GM12872 (cell line): Measurements from ENCODE around the gene ZNF462.

Source experiments
- TF ChIP-seq, protein P1 (sequence below): IDR thresholded peaks from 3 replicates; pipeline ENCODE4 v1.5.1; 2011; ENCODE audit warnings: low read depth, mild to moderate bottlenecking, low read length, moderate library complexity; ENCODE audit not compliant: insufficient read depth

Gene ZNF462

DNA sequence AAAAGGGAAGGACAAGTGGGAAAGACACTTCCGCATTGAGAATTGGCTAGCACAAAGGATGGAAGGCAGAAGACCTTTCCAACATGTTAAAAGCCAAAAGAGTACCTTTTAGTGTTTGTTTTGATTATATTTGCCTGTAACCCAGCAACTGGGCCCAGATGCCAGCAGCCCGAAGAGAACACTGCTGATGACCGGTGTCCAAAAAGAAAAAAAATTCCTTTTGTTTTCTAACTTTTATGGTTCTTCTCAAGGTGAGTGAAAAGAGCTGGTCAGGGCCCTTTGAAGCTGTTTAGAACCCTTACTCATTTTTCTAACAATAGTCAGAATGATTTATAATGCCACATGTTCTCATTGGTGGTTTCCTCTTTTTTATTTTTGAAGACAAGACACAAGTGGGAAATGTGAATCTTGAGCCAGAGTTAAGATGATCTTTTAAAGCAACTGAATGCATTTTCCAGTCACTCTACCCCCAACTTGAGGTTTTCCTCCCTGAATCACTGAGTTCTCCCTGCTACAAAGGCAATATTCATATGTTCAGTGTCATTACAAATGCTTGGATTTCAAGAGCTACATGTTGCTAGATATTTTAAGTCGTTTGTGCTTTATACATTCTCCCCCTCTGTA is 32.3 kb upstream of the ZNF462 start:
- TF ChIP-seq, protein P1, sequence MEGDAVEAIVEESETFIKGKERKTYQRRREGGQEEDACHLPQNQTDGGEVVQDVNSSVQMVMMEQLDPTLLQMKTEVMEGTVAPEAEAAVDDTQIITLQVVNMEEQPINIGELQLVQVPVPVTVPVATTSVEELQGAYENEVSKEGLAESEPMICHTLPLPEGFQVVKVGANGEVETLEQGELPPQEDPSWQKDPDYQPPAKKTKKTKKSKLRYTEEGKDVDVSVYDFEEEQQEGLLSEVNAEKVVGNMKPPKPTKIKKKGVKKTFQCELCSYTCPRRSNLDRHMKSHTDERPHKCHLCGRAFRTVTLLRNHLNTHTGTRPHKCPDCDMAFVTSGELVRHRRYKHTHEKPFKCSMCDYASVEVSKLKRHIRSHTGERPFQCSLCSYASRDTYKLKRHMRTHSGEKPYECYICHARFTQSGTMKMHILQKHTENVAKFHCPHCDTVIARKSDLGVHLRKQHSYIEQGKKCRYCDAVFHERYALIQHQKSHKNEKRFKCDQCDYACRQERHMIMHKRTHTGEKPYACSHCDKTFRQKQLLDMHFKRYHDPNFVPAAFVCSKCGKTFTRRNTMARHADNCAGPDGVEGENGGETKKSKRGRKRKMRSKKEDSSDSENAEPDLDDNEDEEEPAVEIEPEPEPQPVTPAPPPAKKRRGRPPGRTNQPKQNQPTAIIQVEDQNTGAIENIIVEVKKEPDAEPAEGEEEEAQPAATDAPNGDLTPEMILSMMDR, result no peak

DNA sequence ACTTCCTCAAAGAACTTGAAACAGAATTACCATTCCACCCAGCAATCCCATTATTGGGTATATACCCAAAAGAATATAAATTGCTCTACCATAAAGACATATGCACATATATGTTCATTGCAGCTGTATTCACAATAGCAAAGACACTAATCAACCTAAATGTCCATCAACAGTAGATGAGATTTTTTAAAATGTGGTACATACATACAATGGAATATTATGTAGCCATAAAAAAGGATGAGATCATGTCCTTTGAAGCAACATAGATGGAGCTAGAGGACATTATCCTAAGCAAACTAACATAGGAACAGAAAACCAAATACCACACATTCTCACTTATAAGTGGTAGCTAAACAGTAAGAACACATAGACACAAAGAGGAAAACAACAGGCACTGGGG is 28.1 kb upstream of the ZNF462 start:
- TF ChIP-seq, protein P1, result no peak

DNA sequence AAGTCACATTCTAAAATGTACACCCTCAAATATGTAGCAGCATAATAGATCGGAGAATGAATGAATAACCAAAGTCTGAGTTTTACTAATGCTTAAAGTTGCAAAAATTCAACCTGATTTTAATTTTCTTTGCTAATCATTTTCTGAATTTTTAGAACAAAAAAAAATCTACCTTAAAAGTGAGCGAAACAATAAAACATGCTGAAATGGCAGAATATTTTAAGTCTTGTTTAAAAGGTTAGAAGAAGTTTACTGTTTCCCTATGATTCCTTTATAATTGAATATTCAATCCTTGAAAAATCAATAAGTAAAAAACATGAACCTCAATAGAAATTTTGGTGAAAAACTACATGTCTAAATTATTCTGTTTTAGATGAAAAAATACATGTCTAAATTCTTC is 27.1 kb upstream of the ZNF462 start:
- TF ChIP-seq, protein P1, result no peak

DNA sequence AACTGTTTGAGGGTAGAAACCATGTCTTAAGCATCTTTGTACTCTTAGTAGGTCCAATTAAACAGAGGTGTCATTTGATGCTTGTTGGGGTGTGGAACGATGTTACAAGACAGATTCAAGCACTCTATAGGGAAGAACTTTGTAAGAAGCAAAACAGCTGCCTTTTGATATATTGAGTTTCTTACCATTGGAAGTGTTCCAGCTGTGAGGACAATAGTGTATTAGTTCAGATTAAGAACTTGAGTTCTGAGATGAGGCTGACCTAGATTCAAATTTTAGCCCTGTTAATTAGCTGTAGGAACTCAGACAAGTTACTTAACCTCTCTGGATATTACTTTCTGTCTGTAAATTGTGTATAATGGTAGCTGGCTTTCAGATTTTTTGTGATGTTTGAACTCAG is 19.6 kb upstream of the ZNF462 start:
- TF ChIP-seq, protein P1, result no peak

DNA sequence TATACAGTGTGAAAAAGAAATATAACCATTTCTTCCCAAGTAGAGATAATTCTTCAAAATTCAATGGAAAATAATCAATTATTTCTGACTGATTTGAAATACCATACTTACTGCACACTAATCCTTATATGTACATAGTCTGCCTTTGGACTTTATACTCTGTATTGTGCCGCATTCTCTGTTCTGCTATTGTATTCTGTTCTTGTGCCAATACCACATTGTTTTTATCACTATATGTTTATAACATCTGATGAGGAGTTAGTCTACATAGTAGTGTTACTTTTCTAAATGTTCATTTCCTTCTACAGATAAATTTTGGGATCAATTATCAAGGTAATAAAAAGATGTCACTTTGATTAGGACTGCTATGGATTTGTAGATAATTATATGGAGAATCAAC is 16.7 kb upstream of the ZNF462 start:
- TF ChIP-seq, protein P1, result no peak

DNA sequence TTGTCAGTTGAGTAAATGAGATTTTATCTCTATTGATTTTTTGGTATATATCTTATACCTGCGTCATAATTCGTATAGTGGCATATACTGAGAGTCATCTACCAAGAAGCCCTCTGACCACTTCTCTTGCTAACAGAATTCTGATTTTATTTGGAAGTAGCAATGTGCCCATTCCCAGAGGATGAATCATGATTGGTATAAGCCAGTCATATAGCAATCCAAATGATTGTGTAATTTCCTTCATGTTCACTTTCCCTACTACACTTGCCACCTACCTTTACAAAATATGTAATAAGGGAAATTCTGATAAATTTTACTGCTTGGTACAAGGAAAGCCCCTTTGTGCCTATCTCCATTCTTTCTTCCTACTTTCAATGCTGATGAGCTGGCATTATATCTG is 16.1 kb upstream of the ZNF462 start:
- TF ChIP-seq, protein P1, result no peak

DNA sequence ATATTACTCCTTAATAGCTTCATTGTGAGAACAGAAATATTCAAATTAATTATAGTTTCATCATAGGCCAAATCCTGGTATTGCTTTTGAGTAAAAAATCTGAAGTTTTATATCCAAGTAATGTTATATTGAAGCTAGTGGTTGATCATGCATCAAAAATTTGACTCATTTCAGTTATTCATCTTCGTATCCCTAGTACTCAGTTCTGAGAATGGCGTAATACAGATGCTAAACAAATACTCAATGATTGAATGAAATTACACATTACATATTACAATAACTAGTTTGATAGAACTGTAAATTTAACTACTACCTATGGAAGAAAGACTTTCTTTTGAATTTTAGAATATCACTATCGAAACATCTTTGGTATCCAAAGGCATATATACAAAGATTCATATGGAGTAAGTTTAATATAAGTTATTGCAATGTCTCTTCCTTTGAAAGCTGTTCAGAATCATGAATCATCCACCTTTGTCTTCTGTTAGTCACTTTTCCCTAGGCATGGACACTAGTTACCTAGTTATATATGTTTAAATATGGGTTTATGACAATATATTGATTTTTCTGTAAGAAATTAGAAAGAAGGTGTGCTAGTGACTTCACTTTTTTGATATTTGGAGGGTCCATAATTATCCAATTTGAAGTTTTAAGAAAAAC is 5.0 kb upstream of the ZNF462 start:
- TF ChIP-seq, protein P1, result no peak
